HEK293T (cell line): Measurements from ENCODE around the gene GRK4.

Experiments
- BHLHE40 ChIP-seq: fragments of 450-650 bp; IDR thresholded peaks from 2 replicates; pipeline ENCODE4 v1.6.1; 2016; ENCODE audit warnings: mild to moderate bottlenecking, moderate library complexity, borderline replicate concordance
- L3MBTL2 ChIP-seq: fragments of 450-650 bp; conservative IDR thresholded peaks from 2 replicates; pipeline ENCODE4 v1.6.1; 2016; ENCODE audit warnings: mild to moderate bottlenecking
- LEF1 ChIP-seq: fragments of 450-650 bp; IDR thresholded peaks from 2 replicates; pipeline ENCODE4 v1.6.1; 2017; ENCODE audit warnings: mild to moderate bottlenecking, borderline replicate concordance
- SUZ12 ChIP-seq: fragments of 450-650 bp; IDR thresholded peaks from 2 replicates; pipeline ENCODE4 v1.6.1; 2016; ENCODE audit warnings: mild to moderate bottlenecking
- TARDBP ChIP-seq: fragments of 450-650 bp; IDR thresholded peaks from 2 replicates; pipeline ENCODE4 v1.6.1; 2016

DNA sequence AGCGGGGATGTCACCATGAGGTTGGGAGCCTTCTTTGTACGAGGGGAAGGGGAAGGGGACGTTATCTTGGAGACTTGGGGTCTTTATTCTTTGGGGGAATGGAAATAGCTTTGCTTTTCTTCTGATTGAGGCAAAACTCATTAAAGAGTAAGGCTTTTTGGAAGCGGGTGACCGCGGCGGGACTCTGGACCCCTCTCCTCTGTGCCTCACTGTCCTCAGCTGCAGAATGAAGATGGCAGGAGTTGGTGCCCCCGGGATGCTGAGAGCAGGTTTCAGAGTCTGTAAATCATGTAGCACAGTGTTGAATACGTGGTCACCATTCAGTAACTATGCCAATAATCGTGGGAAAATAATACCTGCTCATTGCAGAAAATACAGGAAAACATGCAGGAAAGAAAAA is 78.9 kb downstream of the GRK4 start:
- TF ChIP-seq SUZ12 (no peak), L3MBTL2 (no peak), TARDBP (no peak), LEF1 (no peak), BHLHE40 (no peak)
